Fibroblast of upper back skin (primary cell): Measurements from ENCODE around the gene PCID2.
"Not testable (repeated sequence)": the region's sequence is repeated elsewhere in the genome, so short reads cannot be mapped to it uniquely, and the experiment has no call there.

Experiments used
- DNase-seq: peaks from one replicate; pipeline ENCODE4 v3.0.0-alpha.2; 2013

The PCID2 gene

GRCh38 chr13:113162783-113163685 is 45.4 kb downstream of the PCID2 start:
- DNase-seq, result no peak

DNA sequence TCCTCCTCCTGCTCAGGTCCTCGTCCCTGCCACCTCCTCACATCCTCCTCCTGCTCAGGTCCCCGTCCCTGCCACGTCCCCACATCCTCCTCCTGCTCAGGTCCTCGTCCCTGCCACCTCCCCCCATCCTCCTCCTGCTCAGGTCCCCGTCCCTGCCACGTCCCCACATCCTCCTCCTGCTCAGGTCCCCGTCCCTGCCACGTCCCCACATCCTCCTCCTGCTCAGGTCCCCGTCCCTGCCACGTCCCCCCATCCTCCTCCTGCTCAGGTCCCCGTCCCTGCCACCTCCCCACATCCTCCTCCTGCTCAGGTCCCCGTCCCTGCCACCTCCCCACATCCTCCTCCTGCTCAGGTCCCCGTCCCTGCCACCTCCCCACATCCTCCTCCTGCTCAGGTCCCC is 46.5 kb downstream of the PCID2 start:
- DNase-seq, result not testable (repeated sequence)

DNA sequence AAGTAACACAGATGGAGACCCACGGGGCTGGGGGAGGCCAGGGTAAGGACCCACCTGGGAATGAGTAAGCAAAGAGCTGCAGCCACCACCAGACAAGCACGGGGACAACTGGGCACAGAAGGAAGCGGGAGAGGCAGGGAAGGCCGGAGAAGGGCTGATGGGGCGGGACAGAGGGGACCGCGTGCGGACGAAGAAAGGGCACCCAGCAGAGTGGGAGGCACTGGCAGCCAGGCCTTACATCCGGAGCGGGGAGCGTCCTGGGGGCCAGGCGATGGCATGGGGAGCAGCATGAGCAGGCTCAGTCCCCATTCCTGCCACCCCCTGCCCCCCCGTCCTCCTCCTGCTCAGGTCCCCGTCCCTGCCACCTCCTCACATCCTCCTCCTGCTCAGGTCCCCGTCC is 47.0 kb downstream of the PCID2 start:
- no peak for DNase-seq

- no peak for DNase-seq
Observed at GRCh38 chr13:113160983-113161382, 47.5 kb downstream of the PCID2 start.

DNA sequence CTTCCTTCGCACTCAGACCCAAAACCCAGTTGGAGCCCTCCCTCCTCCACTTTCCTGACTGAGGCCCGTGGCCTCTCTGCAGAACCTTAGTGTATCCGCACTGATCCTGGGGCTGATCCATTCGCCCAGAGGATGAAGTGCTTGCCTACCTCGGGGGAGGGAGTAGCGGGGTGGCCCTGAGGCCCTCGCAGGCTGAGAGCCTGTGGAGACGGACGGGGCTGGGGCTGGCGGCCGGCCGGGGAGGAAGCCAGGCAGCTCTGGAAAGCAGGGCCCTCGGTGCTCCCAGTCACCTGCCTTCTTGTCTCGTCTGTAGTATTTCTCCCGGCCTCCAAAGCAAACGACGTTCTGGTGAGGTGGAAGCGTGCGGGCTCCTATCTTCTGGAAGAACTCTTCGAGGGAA is 48.8 kb downstream of the PCID2 start:
- DNase-seq, result no peak

- DNase-seq, result no peak
Observed at GRCh38 chr13:113158946-113159345, 49.5 kb downstream of the PCID2 start.

- no peak for DNase-seq
Observed at GRCh38 chr13:113157929-113158747, 50.3 kb downstream of the PCID2 start, which contains the start of gene PROZ. PROZ (plus strand) TSS chr13:113158648; CDS start chr13:113158661, 13 bp downstream.

GRCh38 chr13:113157206-113157928 is 51.1 kb downstream of the PCID2 start:
- DNase-seq, result no peak

DNA sequence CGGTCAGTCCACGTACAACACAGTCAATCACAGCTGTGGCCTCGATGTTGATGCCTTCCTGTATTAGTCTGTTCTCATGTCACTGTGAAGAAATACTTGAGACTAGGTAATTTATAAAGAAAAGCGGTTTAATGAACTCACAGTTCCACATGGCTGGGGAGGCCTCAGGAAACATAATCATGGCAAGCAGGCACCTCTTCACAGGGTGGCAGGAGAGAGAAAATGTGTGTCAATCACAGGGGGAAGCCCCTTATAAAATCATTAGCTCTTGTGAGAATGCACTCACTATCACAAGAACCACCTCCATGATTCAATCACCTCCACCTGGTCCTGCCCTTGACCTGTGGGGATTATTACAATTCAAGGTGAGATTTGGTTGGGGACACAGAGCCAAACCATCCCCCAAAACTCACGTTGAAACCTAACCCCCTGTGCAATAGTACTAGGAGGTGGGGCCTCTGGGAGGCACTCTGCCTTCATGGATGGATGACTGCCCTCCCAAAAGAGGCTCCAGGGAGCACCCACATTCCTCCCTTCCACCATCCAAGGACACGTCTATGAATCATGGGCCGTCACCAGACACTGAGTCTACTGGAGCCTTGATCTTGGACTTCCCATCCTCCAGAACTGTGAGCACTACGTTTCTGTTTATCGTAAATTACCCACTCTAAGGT is 52.4 kb downstream of the PCID2 start:
- no peak for DNase-seq

DNA sequence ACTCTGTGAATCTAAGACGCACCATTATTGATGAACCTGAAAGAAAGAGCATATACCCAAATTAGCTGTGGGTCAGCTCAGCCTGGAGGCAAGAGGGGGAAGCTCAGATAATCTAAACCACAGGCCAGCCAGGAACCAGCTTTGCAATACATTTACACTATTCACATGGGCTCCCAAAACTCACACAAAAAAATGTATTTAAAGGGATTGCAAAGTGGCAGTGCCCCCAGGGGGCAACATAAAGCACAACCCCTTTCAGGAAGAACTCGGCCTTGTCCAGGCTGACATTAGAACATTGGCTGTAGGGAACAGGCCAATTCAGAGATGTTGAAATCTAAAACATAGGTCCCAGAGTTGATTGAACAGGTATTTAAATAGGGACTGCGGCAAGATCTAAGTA is 53.3 kb downstream of the PCID2 start:
- DNase-seq, result no peak

DNA sequence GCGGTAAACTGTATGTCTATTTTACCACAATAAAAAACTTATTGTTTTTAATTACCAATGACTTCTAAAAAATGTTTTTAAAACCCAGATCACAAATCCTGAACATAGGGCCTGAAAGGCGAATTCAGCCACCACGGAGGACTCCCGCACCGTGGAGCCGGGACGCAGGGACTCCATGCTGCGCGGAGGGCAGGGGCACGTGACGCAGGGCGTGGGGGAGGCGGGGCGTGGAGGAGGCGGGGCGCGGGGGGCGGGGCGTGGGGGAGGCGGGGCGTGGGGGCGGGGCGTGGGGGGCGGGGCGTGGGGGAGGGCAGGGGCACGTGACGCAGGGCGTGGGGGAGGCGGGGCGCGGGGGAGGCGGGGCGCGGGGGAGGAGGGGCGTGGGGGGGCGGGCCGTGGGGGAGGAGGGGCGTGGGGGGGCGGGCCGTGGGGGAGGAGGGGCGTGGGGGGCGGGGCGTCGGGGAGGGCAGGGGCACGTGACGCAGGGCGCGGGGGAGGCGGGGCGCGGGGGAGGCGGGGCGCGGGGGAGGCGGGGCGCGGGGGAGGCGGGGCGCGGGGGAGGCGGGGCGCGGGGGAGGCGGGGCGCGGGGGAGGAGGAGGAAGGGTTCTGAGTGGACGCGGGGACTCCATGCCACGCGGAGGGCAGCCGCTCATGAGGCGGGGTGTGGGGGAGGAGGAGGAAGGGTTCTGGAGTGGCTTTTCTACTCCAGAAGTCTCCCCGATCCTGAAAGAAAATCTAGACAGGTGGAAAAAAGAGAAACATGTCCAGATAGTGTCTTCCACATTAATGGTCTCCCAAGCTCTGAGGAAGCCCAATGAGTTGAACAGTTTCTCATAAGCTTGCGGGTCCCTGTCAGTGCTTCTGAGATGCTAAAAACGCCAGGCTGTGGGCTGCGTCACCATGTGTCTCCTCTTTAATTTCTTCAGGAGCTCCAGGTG is 54.4 kb downstream of the PCID2 start:
- peak; percentile 68 for DNase-seq

GRCh38 chr13:113152984-113153809 is 55.3 kb downstream of the PCID2 start:
- no peak for DNase-seq

DNA sequence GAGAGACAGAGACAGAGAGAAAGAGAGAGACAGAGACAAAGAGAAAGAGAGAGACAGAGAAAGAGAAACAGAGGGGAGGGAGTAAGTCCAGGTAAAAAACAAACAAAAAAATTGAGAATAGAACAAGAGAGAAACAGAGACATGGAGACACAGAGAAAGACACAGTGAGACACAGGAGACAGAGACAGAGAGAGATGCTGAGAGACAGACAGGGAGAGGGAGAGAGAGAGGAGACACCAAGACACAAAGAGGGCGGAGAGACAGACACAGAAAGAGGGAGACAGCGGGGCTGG is 55.8 kb downstream of the PCID2 start:
- no peak for DNase-seq

- peak; percentile 74 for DNase-seq
Observed at GRCh38 chr13:113151745-113152690, 56.5 kb downstream of the PCID2 start.

- DNase-seq, result no peak
Observed at GRCh38 chr13:113150550-113151365, 57.7 kb downstream of the PCID2 start.

DNA sequence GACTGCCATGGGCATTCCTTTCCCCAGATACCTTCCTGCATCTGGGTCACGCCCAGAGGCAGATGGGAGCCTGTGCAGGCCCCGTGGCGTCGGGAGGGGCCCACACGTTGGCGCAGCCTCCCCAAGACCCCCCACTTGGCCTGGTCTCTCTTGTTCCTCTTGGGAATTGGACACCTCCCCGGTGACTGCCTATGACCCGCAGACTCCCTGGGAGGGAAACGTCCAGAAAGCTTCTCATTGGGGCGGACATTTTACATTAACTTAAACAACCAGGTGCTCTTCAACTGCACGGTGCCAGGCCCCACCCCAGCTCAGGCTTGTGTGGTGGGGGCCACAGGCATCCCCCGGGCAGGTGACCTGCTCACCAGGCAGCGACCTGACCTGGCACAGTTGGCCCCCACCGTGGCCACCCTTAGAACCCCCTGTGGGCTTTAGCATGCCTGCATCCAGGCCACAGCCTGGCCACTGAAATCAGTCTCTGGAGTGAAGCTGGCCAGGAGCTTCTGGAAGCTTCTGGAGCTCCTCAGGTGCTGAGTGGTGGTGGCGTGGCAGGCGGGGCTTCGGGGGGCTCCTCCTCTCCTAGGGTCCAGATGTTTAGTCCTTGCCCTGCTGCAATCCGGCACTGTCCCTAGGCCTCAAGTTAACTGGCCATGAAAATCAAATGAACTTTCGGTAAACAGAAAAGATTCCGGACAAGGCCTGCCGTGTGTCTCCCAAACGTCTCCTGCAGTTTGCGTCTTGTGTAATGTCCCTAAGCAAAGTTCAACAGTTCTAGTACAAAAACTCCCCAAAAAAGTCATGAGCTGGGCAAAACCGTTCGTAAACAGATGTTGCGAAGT is 58.5 kb downstream of the PCID2 start:
- no peak for DNase-seq

DNA sequence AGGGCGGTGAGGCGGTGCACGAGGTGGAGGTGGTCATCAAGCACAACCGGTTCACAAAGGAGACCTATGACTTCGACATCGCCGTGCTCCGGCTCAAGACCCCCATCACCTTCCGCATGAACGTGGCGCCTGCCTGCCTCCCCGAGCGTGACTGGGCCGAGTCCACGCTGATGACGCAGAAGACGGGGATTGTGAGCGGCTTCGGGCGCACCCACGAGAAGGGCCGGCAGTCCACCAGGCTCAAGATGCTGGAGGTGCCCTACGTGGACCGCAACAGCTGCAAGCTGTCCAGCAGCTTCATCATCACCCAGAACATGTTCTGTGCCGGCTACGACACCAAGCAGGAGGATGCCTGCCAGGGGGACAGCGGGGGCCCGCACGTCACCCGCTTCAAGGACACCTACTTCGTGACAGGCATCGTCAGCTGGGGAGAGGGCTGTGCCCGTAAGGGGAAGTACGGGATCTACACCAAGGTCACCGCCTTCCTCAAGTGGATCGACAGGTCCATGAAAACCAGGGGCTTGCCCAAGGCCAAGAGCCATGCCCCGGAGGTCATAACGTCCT is 59.4 kb downstream of the PCID2 start:
- DNase-seq, result no peak
